GM18526 (cell line): Measurements from ENCODE around the gene GPR139.

Experiments
- POLR2A ChIP-seq: IDR thresholded peaks from 3 replicates; pipeline ENCODE4 v1.6.1; 2011; ENCODE audit not compliant: insufficient read length; ENCODE audit errors: extremely low read depth

GPR139 gene

GRCh38 chr16:20026361-20027072 is 47.2 kb downstream of the GPR139 start:
- TF ChIP-seq POLR2A, result no peak

- TF ChIP-seq POLR2A, result no peak
Observed at GRCh38 chr16:20023190-20023589, 50.5 kb downstream of the GPR139 start.

DNA sequence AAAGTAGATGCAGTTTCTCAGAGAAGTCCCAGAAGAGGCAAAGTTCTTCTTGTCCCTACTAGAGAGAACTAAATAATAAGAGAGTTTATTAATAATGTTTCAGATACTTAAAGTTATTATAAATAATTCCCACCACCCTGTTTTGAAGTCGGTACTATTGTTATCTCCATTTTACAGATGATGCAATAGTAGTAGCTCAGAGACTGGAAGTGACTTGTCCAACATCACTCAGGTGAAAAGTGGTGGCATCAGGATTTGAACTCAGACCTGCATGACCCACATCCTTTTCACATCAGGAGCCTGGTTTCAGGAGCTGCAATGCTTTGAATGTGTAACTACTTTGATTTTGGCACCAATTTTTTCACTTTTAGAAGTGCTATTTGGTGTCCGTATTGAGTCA is 52.7 kb downstream of the GPR139 start:
- no peak for TF ChIP-seq POLR2A

DNA sequence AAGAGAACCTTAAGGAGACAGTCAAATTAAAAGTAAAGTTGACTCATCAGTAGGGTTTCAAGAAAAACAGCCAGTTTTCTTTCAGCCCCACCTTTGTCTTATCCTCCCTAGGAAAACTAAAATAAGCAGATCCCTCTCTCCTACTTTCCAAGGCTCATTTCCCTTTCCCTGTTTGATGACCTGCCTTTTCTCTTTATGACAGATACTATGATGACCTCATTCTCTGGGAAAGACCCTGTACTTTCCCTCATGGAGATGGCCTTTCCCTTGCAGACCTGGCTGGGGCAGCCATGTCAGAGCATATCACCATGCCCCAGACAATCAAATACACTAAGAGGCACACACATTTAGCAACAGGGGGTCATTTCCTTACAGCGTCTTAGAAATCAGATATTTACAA is 53.6 kb downstream of the GPR139 start:
- no peak for TF ChIP-seq POLR2A

DNA sequence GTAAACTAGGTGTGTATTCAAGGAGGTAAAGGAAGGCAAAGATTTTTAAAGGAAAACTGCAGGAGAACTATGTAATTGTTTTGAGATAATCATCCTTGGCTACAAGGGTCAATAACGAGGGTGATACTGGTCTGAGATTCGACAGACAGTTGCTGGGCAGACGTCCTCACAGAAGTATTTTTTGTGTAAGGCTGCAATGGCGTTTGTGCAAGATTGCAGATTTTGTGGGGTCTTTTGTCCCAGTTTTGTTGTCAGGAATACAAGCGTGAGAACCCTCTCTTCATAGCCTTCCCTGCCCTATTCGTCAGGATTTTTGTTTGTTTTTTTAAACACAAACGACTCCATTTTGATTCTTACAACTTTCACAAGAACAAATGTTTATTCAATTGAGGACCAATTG is 57.5 kb downstream of the GPR139 start:
- no peak for TF ChIP-seq POLR2A

DNA sequence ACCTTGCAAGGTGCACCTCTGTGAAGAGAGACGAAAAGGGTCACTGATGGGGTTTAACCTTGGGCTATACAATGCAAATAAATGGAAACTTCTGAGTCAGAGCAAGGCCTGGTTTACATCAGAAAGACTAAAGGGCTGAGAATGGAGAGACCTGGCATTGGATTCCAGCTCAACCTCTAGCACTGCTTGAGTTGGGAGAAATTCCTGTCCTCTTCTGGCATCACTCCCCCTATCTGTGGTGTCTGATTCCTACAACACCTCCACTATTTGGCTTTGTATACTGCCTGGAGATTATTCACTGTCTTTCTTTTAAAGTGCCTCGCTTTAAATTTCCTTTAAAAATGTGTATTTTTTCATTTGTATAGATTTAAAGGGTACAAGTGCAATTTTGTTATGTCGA is 68.8 kb downstream of the GPR139 start:
- no peak for TF ChIP-seq POLR2A

DNA sequence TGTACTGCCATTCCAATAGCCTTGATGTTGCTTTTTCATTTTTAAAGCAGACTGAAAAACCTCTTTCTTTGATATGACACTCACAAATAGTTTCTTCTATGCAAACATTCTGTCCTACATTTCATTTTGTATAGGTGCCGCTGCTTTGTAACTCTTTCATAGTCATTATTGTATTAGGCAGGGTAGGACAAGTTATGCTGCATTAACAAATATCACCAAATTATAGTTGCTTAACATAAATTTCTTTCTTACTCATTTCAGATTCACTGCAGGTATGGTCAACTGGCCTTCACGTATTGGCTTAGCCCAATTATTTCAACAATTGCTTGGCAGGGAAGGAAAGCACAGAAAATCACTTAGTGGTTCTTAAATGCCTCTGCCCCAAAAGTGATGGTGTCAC is 70.8 kb downstream of the GPR139 start:
- TF ChIP-seq POLR2A, result no peak

- no peak for TF ChIP-seq POLR2A
Observed at GRCh38 chr16:20001856-20002707, 71.6 kb downstream of the GPR139 start.

DNA sequence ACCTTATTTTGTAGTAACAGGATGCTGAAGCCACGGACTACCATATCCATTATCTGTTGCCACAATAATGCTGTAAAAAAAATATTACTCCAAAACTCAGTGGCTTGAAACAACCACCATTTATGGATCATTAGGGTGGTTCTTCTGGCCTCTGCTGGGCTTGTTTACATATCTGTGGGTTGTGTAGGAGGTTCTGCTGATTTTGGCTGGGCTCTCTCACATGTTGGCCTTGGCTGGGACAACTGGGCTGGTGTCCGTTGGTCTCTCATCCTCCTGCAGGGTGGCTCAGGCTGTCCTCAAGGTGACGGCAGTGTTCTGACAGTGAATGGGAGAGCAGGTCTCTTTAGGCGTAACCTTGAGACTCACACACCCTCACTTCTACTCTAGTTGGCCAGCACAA is 76.0 kb downstream of the GPR139 start:
- no peak for TF ChIP-seq POLR2A

- TF ChIP-seq POLR2A, result no peak
Observed at GRCh38 chr16:19997264-19997663, 76.4 kb downstream of the GPR139 start.

DNA sequence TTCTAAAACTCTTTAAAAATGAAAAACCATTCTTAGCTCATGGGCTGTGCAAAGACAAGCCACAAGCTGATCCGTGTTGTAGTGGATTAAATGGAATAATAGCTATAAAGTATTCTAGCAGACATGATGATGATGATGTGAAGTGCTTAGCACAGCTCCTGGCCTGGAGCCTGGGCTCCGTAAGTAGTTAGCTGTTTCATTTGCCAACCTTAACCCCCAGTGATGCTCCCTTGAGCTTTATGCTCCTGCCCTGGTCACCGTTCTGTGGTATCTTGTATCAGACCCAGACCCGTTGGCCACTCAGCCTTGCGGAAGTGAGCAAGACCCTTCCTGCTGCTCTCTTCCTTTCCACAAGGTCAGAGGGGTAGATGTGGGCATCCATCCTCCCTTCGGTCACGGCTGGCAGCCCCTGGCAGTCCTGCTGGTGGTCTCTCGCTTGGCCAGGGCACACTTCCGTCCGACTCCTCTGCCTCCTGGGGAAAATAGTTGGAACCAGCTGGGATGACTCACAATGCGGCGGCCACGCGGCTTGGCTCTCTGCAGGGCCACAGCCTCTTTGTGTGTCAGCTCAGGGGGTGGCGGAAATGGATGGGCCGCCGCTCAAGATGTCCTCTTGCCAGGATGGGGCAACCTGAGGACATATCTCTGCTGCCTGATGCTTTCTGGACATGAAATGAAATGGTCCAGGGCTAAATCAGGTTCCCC is 79.1 kb downstream of the GPR139 start:
- TF ChIP-seq POLR2A, result no peak

DNA sequence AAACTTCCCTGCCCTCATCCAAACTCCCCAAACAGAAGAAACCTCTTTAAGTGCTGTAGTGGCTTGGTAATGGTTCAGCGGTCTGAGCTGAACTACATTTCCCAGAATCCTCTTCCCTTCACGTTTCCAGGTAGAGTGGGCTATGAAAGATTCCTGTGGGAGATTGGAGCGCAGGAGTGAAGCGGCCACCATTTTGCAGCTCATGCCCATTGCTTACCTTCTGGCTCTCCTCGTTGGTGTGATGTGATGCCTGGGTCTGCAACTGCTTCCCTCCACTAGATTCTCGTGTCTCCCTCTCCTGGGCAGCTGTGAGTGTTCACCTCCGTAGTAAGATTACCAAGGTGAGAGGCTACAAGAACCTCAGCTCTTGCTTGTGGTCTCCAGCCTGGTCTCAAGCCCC is 82.1 kb downstream of the GPR139 start:
- TF ChIP-seq POLR2A, result no peak

DNA sequence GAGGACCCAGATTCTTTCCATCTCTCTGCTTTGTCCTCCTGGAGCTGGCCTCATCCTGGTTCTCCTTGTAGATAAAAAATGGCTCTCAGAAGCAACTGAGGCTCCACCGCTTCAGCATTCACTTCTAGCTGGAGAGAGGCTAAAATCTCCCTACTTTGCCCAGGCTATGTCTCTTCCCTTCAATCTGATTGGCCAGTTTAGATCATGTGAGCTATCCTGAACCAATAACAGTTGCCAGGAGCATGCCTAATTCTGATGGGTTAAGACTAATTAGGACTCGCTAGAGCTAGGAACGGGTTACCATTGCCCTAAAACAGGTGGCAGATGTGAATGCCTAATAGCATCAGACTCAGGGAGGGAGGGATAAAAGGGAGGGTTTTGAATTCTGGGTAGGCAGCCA is 89.6 kb downstream of the GPR139 start:
- TF ChIP-seq POLR2A, result no peak
